Measurements from ENCODE around the gene RGS9.

The RGS9 gene

DNA sequence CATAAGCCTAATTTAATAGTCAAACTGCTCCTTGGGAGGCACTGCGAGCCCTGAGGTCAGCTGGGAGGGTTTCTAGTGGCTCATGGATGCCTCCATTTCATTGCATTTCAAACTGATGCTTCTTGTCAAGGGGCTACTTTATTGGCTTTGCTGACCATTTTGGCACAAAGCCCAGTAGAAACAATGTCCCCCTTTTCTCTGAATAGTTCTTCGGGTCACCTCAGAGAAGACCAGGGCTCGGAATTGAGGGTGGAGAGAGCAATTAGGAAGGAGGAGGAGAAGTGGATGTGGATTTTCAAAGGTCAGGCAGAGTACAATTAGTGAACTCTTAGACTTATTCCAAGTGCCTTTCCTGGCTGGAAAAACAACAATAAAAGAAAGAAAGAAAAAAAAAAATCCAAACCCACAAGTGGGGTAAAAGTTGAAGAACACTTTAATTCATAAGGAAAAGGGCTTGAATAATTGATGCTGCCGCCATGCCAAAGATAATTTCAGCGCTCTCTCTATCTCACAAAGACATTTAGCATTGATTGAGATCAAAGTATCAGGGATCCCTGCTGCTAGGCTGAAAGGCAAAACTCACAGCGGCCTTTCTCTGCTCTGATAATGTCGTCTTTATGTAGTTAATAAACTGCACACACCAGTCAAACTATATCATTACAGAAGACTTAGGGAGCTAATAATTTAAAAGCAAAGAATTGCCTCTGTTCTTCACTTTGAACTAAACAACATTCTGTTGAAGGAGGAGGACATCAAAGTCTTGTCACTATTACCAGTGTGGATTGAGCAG lies 122.7 kb downstream of the RGS9 start:
- in situ Hi-C loops (cut with MboI; ENCODE audit: low pct_unique_long_range_greater_than_20kb, low sequenced_read_pairs, unreplicated experiment), result no loop called here
- DNase-seq (ENCODE audit: low spot score), result no peak
- TF ChIP-seq, protein P1, sequence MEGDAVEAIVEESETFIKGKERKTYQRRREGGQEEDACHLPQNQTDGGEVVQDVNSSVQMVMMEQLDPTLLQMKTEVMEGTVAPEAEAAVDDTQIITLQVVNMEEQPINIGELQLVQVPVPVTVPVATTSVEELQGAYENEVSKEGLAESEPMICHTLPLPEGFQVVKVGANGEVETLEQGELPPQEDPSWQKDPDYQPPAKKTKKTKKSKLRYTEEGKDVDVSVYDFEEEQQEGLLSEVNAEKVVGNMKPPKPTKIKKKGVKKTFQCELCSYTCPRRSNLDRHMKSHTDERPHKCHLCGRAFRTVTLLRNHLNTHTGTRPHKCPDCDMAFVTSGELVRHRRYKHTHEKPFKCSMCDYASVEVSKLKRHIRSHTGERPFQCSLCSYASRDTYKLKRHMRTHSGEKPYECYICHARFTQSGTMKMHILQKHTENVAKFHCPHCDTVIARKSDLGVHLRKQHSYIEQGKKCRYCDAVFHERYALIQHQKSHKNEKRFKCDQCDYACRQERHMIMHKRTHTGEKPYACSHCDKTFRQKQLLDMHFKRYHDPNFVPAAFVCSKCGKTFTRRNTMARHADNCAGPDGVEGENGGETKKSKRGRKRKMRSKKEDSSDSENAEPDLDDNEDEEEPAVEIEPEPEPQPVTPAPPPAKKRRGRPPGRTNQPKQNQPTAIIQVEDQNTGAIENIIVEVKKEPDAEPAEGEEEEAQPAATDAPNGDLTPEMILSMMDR (IDR thresholded peaks at IDR 0.05; ENCODE audit: extremely low read depth, insufficient read depth, missing control alignments), result no peak

DNA sequence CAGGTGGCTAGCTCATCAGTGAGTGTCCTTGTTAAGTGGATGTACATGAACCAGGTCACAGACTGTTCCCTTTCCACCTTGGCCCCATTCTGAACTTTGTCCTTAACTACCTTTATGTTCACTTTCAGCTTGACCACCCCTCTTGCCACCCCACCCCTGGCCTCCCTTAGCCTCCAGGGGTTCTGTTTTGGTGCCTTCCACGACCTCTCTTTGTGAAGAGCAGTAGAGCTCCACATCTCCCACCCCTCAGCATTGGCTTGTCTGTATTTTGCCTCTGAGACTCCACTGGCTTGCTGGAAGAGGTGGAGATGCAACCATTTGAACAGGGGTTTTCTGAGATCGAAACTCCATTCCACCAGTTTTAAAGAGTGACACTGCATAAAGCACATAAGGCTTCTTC lies 123.5 kb downstream of the RGS9 start:
- TF ChIP-seq, protein P1 (IDR thresholded peaks at IDR 0.05; ENCODE audit: extremely low read depth, insufficient read depth, missing control alignments), result no peak
- in situ Hi-C loops (cut with MboI; ENCODE audit: low pct_unique_long_range_greater_than_20kb, low sequenced_read_pairs, unreplicated experiment), result no loop called here
- no peak for DNase-seq (ENCODE audit: low spot score)

DNA sequence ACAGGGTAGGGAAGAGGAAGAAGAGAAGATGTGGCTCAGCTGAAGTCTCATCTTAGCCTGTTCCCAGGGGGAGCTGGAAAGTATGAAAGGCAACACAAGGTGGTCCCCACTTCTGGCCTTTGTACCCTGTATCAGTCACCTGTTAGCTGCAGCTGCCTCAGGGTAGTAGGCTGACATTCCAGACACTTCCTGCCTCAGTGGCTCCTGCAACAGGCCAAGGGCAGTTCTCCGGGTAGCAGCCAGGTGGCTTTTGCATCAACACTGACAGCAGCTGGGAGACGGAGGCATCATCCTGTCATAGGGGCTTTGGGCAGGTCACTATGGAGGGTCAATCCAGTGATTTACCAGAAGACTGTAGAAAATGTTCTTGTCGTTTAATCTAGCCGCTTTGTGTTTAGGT lies 124.0 kb downstream of the RGS9 start:
- in situ Hi-C loops (cut with MboI; ENCODE audit: low pct_unique_long_range_greater_than_20kb, low sequenced_read_pairs, unreplicated experiment), result no loop called here
- no peak for DNase-seq (ENCODE audit: low spot score)

DNA sequence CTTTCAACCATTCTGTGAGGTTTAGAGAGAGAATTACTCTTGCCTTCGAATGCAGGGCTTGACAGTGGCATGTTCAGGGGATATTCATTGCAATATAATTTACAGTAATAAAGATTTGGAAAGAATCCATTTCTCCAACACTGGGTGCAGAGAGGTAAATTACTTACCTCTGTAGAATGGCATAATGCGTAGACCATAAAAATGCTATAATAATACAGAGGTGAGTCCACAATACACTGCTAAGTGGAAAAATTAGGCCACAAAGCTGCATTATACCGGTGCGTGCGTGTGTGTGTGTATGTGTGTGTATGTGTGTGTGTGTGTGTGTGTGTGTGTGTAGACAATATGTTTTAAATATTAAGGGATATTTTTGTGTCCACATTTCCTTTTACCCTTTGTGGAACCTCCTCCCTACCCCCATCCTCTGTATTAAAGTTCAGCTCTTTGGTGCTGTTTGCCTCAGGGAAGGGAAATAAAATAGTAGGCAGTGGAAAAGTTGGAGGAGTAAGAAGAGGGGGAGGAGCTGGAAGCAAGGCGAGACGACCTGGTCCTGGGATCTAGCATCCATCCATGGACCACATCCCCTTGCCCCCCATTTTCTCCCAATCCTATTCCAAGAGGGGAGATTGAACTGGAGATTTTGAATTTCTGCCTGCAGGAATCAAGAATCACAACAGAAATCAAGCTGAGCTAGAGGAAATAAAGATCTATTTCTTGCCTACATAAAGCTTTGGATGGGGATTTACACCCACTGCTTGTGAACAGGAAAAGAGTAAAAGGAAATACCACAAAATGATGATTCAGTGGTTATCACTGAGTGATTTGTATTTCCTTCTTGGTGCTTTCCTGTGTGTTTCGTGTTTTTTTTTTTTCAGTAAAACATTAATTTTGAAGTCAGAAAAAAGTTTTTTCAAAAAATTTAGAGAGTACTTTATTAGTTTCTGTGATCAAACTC lies 124.8 kb downstream of the RGS9 start:
- in situ Hi-C loops (cut with MboI; ENCODE audit: low pct_unique_long_range_greater_than_20kb, low sequenced_read_pairs, unreplicated experiment), result no loop called here
- TF ChIP-seq, protein P1 (IDR thresholded peaks at IDR 0.05; ENCODE audit: extremely low read depth, insufficient read depth, missing control alignments), result no peak
- DNase-seq (ENCODE audit: low spot score), result no peak

More for the DNA sequence above, 124.0 kb downstream of the RGS9 start:
- TF ChIP-seq, protein P1 (IDR thresholded peaks at IDR 0.05; ENCODE audit: extremely low read depth, insufficient read depth, missing control alignments), result no peak

DNA sequence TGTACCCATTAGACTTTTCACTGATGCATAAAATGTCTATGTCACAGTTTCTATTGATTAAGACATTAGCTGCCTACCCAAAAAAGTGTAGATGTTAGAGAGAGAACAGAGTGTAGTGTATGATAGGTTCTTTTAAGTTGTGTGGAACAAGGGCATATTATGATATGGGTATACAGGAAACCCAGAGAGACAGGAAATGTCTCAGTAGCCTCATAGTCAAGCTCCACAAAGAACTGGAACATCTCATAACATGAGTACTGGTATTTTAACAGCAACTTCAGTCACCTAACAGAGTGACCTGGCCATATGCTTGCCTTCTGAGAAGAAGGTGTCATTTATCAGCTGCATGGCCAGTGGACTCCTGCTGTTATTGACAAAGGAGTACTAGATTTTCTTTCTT lies 128.1 kb downstream of the RGS9 start:
- DNase-seq (ENCODE audit: low spot score), result no peak
- in situ Hi-C loops (cut with MboI; ENCODE audit: low pct_unique_long_range_greater_than_20kb, low sequenced_read_pairs, unreplicated experiment), result no loop called here
- TF ChIP-seq, protein P1 (IDR thresholded peaks at IDR 0.05; ENCODE audit: extremely low read depth, insufficient read depth, missing control alignments), result no peak

DNA sequence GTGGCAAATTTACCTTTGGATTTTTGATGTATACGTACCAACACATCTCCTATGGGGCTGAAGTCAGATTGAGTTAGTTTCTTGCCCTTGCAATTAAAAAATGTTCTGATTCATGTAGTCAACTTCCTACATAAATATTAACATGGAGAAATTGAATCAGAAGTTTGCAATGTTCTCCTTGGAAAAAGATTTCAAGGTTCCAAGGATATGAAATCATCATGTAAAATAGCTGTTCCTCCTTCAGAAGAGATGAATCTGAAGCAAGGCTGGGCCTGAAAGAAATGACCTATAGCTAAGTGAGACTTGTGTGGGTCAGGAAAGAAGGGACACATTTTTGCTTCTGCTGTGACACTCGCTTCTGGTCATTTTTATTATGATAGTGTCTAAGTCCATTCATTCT lies 131.7 kb downstream of the RGS9 start:
- no peak for DNase-seq (ENCODE audit: low spot score)
- TF ChIP-seq, protein P1 (IDR thresholded peaks at IDR 0.05; ENCODE audit: extremely low read depth, insufficient read depth, missing control alignments), result no peak
- in situ Hi-C loops (cut with MboI; ENCODE audit: low pct_unique_long_range_greater_than_20kb, low sequenced_read_pairs, unreplicated experiment), result no loop called here
